Activated naive CD4-positive, alpha-beta T cell treated with anti-CD3 and anti-CD28 coated beads for 36 hours (primary cell): ENCODE results near the gene REEP1. TPM values are rescaled to one million over a fixed set of nuclear protein-coding genes. Genes with fewer than 3 reads are reported as not detected.
"Not testable (repeated sequence)": the region's sequence is repeated elsewhere in the genome, so short reads cannot be mapped to it uniquely, and the experiment has no call there.

ENCODE experiments used
- CTCF ChIA-PET: fragments of 350-600 bp; sonication (Branson Sonifier 250); formaldehyde crosslinking; loops from one replicate; lab custom pipeline; 2021; ENCODE audit warnings: antibody characterized with exemption; lab: Charles Lee
- DNase-seq: peaks from one replicate; pipeline ENCODE4 v3.0.0-alpha.2; 2020
- H3K27ac Mint-ChIP-seq: one replicate; pipeline ENCODE4 v1.8.0; 2021; ENCODE audit warnings: mild to moderate bottlenecking, mixed read lengths
- H3K27me3 Mint-ChIP-seq: one replicate; pipeline ENCODE4 v1.8.0; 2021; ENCODE audit warnings: low read depth, mixed read lengths
- H3K36me3 Mint-ChIP-seq: one replicate; pipeline ENCODE4 v1.8.0; 2021; ENCODE audit warnings: low read depth, mixed read lengths
- H3K4me1 Mint-ChIP-seq: one replicate; pipeline ENCODE4 v1.8.0; 2021; ENCODE audit warnings: low read depth, mixed read lengths
- H3K4me3 Mint-ChIP-seq: one replicate; pipeline ENCODE4 v1.8.0; 2021; ENCODE audit warnings: mild to moderate bottlenecking, moderate library complexity, mixed read lengths
- H3K9me3 Mint-ChIP-seq: one replicate; pipeline ENCODE4 v1.8.0; 2021; ENCODE audit warnings: mixed read lengths
- intact Hi-C: fragments of 100-400 bp; cut with micrococcal nuclease; formaldehyde crosslinking; loops from one replicate; pipeline ENCODE4 v1.15.1; 2023
- total RNA-seq, 2 experiments: library from RNA; stranded (reverse); gene quantifications; one replicate each; pipeline ENCODE4 v1.2.3, GENCODE V29; 2021

Gene REEP1
- total RNA-seq, 2 experiments from 2014 or later: 0.19 to 0.37 TPM

GRCh38 chr2:86367499-86367777, 30.0 kb upstream of the REEP1 start:
- intact Hi-C loops: loop anchor here (5.0 kb wide), 1 partner anchor 540 kb away; no protein-coding TSS in a partner anchor
- DNase-seq: no peak
- H3K27ac Mint-ChIP-seq: no peak overlapping the region
- peaks cover 5% of the 10 kb centered on the region for H3K9me3 Mint-ChIP-seq
- peaks cover 5% of the 10 kb centered on the region for H3K36me3 Mint-ChIP-seq
- no peak overlapping the region for H3K4me3 Mint-ChIP-seq
- CTCF ChIA-PET: interaction anchor here (0.6 to 5.2 kb wide), 5 partner anchors 142 to 226 kb away, joined by 3 to 44 read pairs (median 5); no protein-coding TSS in a partner anchor
- peaks cover 42% of the 10 kb centered on the region for H3K4me1 Mint-ChIP-seq
- H3K27me3 Mint-ChIP-seq: no peaks in the 10 kb centered on the region

- no peaks in the 10 kb centered on the region for H3K27me3 Mint-ChIP-seq
- H3K9me3 Mint-ChIP-seq: peaks cover 5% of the 10 kb centered on the region
- CTCF ChIA-PET: interaction anchor here (0.6 to 5.2 kb wide), 7 partner anchors 141 to 254 kb away, joined by 3 to 44 read pairs (median 5); no protein-coding TSS in a partner anchor
- peaks cover 5% of the 10 kb centered on the region for H3K36me3 Mint-ChIP-seq
- peaks cover 36% of the 10 kb centered on the region for H3K4me1 Mint-ChIP-seq
- H3K4me3 Mint-ChIP-seq: no peak overlapping the region
- no peak overlapping the region for H3K27ac Mint-ChIP-seq
- intact Hi-C loops: loop anchor here (5.0 kb wide), 1 partner anchor 540 kb away; no protein-coding TSS in a partner anchor
- no peak for DNase-seq
Measured at GRCh38 chr2:86366651-86367498, 29.4 kb upstream of the REEP1 start.

GRCh38 chr2:86364894-86365293, 27.5 kb upstream of the REEP1 start:
- peaks cover 23% of the 10 kb centered on the region for H3K4me1 Mint-ChIP-seq
- no peak overlapping the region for H3K27ac Mint-ChIP-seq
- no peak for DNase-seq
- H3K27me3 Mint-ChIP-seq: no peaks in the 10 kb centered on the region
- CTCF ChIA-PET: interaction anchor here (0.6 to 1.8 kb wide), 2 partner anchors 139 to 144 kb away, joined by 3 to 6 read pairs; no protein-coding TSS in a partner anchor
- peaks cover 5% of the 10 kb centered on the region for H3K9me3 Mint-ChIP-seq
- H3K36me3 Mint-ChIP-seq: peaks cover 3% of the 10 kb centered on the region
- intact Hi-C loops: loop anchor here (5.0 kb wide), 1 partner anchor 538 kb away; no protein-coding TSS in a partner anchor
- H3K4me3 Mint-ChIP-seq: no peak overlapping the region

- DNase-seq: no peak
- intact Hi-C loops: no loop called here
- H3K27me3 Mint-ChIP-seq: no peaks in the 10 kb centered on the region
Measured at GRCh38 chr2:86360776-86361175, 23.4 kb upstream of the REEP1 start.

GRCh38 chr2:86358957-86359356, 21.5 kb upstream of the REEP1 start:
- Mint-ChIP-seq H3K4me3 (no peak overlapping the region), H3K27me3 (no peaks in the 10 kb centered on the region), H3K27ac (no peak overlapping the region), H3K36me3 (no peaks in the 10 kb centered on the region), H3K4me1 (no peaks in the 10 kb centered on the region), H3K9me3 (no peaks in the 10 kb centered on the region)
- DNase-seq: no peak
- CTCF ChIA-PET: interaction anchor here (1.4 to 1.6 kb wide), 2 partner anchors 13 to 138 kb away, joined by 3 to 5 read pairs; no protein-coding TSS in a partner anchor
- intact Hi-C loops: no loop called here

More at GRCh38 chr2:86360776-86361175, 23.4 kb upstream of the REEP1 start:
- no peaks in the 10 kb centered on the region for H3K4me1 Mint-ChIP-seq
- H3K36me3 Mint-ChIP-seq: no peaks in the 10 kb centered on the region
- H3K27ac Mint-ChIP-seq: no peak overlapping the region
- no peak overlapping the region for H3K4me3 Mint-ChIP-seq
- CTCF ChIA-PET: no interaction called here
- H3K9me3 Mint-ChIP-seq: peaks cover 2% of the 10 kb centered on the region

- H3K9me3 Mint-ChIP-seq: no peaks in the 10 kb centered on the region
- H3K27me3 Mint-ChIP-seq: peaks cover 2% of the 10 kb centered on the region
- no peaks in the 10 kb centered on the region for H3K36me3 Mint-ChIP-seq
- no peaks in the 10 kb centered on the region for H3K4me1 Mint-ChIP-seq
- H3K27ac Mint-ChIP-seq: no peak overlapping the region
- CTCF ChIA-PET: interaction anchor here (1.6 kb wide), 1 partner anchor 14 kb away, joined by 3 read pairs; no protein-coding TSS in a partner anchor
- no peak overlapping the region for H3K4me3 Mint-ChIP-seq
- intact Hi-C loops: no loop called here
- DNase-seq: no peak
Measured at GRCh38 chr2:86357392-86357963, 20.1 kb upstream of the REEP1 start.

GRCh38 chr2:86352727-86353221, 15.3 kb upstream of the REEP1 start:
- H3K27ac Mint-ChIP-seq: no peak overlapping the region
- H3K4me3 Mint-ChIP-seq: no peak overlapping the region
- intact Hi-C loops: no loop called here
- H3K27me3 Mint-ChIP-seq: peaks cover 2% of the 10 kb centered on the region
- no peak for DNase-seq
- H3K4me1 Mint-ChIP-seq: no peaks in the 10 kb centered on the region
- no peaks in the 10 kb centered on the region for H3K36me3 Mint-ChIP-seq
- no peaks in the 10 kb centered on the region for H3K9me3 Mint-ChIP-seq
- CTCF ChIA-PET: no interaction called here

- no peak overlapping the region for H3K27ac Mint-ChIP-seq
- no peaks in the 10 kb centered on the region for H3K4me1 Mint-ChIP-seq
- intact Hi-C loops: no loop called here
- H3K27me3 Mint-ChIP-seq: peaks cover 2% of the 10 kb centered on the region
- no peaks in the 10 kb centered on the region for H3K36me3 Mint-ChIP-seq
- no peak for DNase-seq
- CTCF ChIA-PET: no interaction called here
- no peaks in the 10 kb centered on the region for H3K9me3 Mint-ChIP-seq
- no peak overlapping the region for H3K4me3 Mint-ChIP-seq
Measured at GRCh38 chr2:86352137-86352726, 14.8 kb upstream of the REEP1 start.

- no peak for DNase-seq
- H3K27ac Mint-ChIP-seq: no peak overlapping the region
- H3K4me3 Mint-ChIP-seq: no peak overlapping the region
- H3K4me1 Mint-ChIP-seq: no peaks in the 10 kb centered on the region
- intact Hi-C loops: no loop called here
- no peaks in the 10 kb centered on the region for H3K36me3 Mint-ChIP-seq
- CTCF ChIA-PET: no interaction called here
- H3K27me3 Mint-ChIP-seq: peaks cover 2% of the 10 kb centered on the region
- H3K9me3 Mint-ChIP-seq: no peaks in the 10 kb centered on the region
Measured at GRCh38 chr2:86350751-86351150, 13.3 kb upstream of the REEP1 start.

GRCh38 chr2:86347401-86347800, 10.0 kb upstream of the REEP1 start:
- no peak overlapping the region for H3K4me3 Mint-ChIP-seq

GRCh38 chr2:86345783-86346370, 8.5 kb upstream of the REEP1 start:
- H3K27me3 Mint-ChIP-seq, H3K27ac Mint-ChIP-seq, H3K4me1 Mint-ChIP-seq, H3K9me3 Mint-ChIP-seq, DNase-seq, CTCF ChIA-PET, H3K4me3 Mint-ChIP-seq, H3K36me3 Mint-ChIP-seq, intact Hi-C loops: not testable (repeated sequence)

More at GRCh38 chr2:86347401-86347800, 10.0 kb upstream of the REEP1 start:
- Mint-ChIP-seq H3K4me1 (no peaks in the 10 kb centered on the region), H3K9me3 (no peaks in the 10 kb centered on the region), H3K27ac (no peak overlapping the region), H3K36me3 (no peaks in the 10 kb centered on the region), H3K27me3 (peaks cover 2% of the 10 kb centered on the region)
- no peak for DNase-seq
- CTCF ChIA-PET: no interaction called here
- intact Hi-C loops: no loop called here

- peaks cover 15% of the 10 kb centered on the region for H3K27me3 Mint-ChIP-seq
- H3K4me1 Mint-ChIP-seq: no peaks in the 10 kb centered on the region
- intact Hi-C loops: no loop called here
- H3K4me3 Mint-ChIP-seq: no peak overlapping the region
- H3K36me3 Mint-ChIP-seq: peaks cover 6% of the 10 kb centered on the region
- peaks cover 12% of the 10 kb centered on the region for H3K9me3 Mint-ChIP-seq
- no peak for DNase-seq
- CTCF ChIA-PET: no interaction called here
- H3K27ac Mint-ChIP-seq: no peak overlapping the region
Measured at GRCh38 chr2:86344404-86344803, 7.0 kb upstream of the REEP1 start.
